IMR-90 (cell line): Measurements from ENCODE around the gene DNAJC13. TPM values are rescaled to one million over a fixed set of nuclear protein-coding genes. Genes with fewer than 3 reads are reported as not detected.

ENCODE experiments used
- ATAC-seq: fragments of 200-7000 bp; cut with Tn5 transposase; 2 replicates; pipeline ENCODE4 v1.9.1; 2020; ENCODE audit warnings: low read depth, mild to moderate bottlenecking, moderate library complexity
- BruUV-seq: library from RNA; stranded (reverse); fragments of 400-500 nt; replicated peaks from 2 replicates; lab custom pipeline; 2021; lab: Mats Ljungman, UMichigan
- CTCF ChIA-PET: fragments of 300-600 bp; formaldehyde crosslinking; extraction: SDS; loops from one replicate; lab custom pipeline; 2021; ENCODE audit warnings: antibody characterized with exemption; lab: Yijun Ruan, JAX
- POLR2A ChIA-PET: fragments of 300-600 bp; sonication (Branson Sonifier 250); formaldehyde crosslinking; loops from one replicate; lab custom pipeline; 2022; ENCODE audit warnings: antibody characterized with exemption; ENCODE audit not compliant: unreplicated experiment; lab: Charles Lee
- DNase-seq: peaks from one replicate; pipeline ENCODE4 v3.0.0; 2013
- H2AFZ ChIP-seq: replicated peaks from 2 replicates; pipeline ENCODE3; 2013; ENCODE audit warnings: low read length, mild to moderate bottlenecking; ENCODE audit not compliant: poor library complexity
- H2AK5ac ChIP-seq: 2 replicates; pipeline ENCODE4 v1.6.1; 2013; ENCODE audit warnings: low read depth, low read length, inconsistent platforms
- H2AK9ac ChIP-seq: replicated peaks from 2 replicates; pipeline ENCODE3; 2013; ENCODE audit warnings: mild to moderate bottlenecking, low read depth, low read length, moderate library complexity; ENCODE audit not compliant: poor library complexity
- H2BK120ac ChIP-seq: 2 replicates; pipeline ENCODE4 v1.6.1; 2013; ENCODE audit warnings: low read depth, low read length, inconsistent platforms
- H2BK15ac ChIP-seq: 3 replicates; pipeline ENCODE4 v1.6.1; 2013; ENCODE audit warnings: low read depth, low read length, inconsistent platforms
- H2BK20ac ChIP-seq: 2 replicates; pipeline ENCODE4 v1.6.1; 2013; ENCODE audit warnings: low read depth, mild to moderate bottlenecking, inconsistent platforms, low read length, moderate library complexity
- H2BK5ac ChIP-seq: 2 replicates; pipeline ENCODE4 v1.6.1; 2013; ENCODE audit warnings: mild to moderate bottlenecking, low read depth, low read length, inconsistent platforms; ENCODE audit not compliant: poor library complexity, severe bottlenecking
- H3K14ac ChIP-seq: replicated peaks from 2 replicates; pipeline ENCODE4 v1.6.1; 2013; ENCODE audit warnings: low read depth, low read length, inconsistent platforms
- H3K18ac ChIP-seq: 2 replicates; pipeline ENCODE4 v1.6.1; 2013; ENCODE audit warnings: low read depth, low read length, control low read depth
- H3K23ac ChIP-seq: 2 replicates; pipeline ENCODE4 v1.6.1; 2013; ENCODE audit warnings: low read depth, low read length, inconsistent platforms
- H3K27ac ChIP-seq: 2 replicates; pipeline ENCODE4 v1.5.1; 2013; ENCODE audit warnings: mild to moderate bottlenecking, control low read depth, low read length; ENCODE audit not compliant: insufficient read depth
- H3K27me3 ChIP-seq: 2 replicates; pipeline ENCODE4 v1.6.1; 2013; ENCODE audit warnings: low read length; ENCODE audit not compliant: control insufficient read depth, insufficient read depth
- H3K36me3 ChIP-seq: 2 replicates; pipeline ENCODE4 v1.6.1; 2013; ENCODE audit warnings: low read length, mixed read lengths; ENCODE audit not compliant: control insufficient read depth, insufficient read depth
- H3K4ac ChIP-seq: 2 replicates; pipeline ENCODE4 v1.6.1; 2013; ENCODE audit warnings: low read depth, low read length, inconsistent platforms
- H3K4me1 ChIP-seq: 2 replicates; pipeline ENCODE4 v1.6.1; 2013; ENCODE audit warnings: low read length, mixed read lengths; ENCODE audit not compliant: control insufficient read depth, insufficient read depth
- H3K4me2 ChIP-seq: 2 replicates; pipeline ENCODE4 v1.6.1; 2013; ENCODE audit warnings: low read depth, mild to moderate bottlenecking, control low read depth, low read length, moderate library complexity
- H3K4me3 ChIP-seq: 2 replicates; pipeline ENCODE4 v1.5.1; 2013; ENCODE audit warnings: low read depth, mild to moderate bottlenecking, control low read depth, low read length, moderate library complexity; ENCODE audit not compliant: insufficient read depth
- H3K56ac ChIP-seq: 2 replicates; pipeline ENCODE4 v1.6.1; 2013; ENCODE audit warnings: low read length, inconsistent platforms; ENCODE audit not compliant: insufficient read depth; ENCODE audit errors: extremely low read depth
- H3K79me1 ChIP-seq, 2 experiments: 2 replicates each; pipeline ENCODE4 v1.6.1; 2013; ENCODE audit warnings: low read length in 2 of 2, inconsistent platforms in 1 of 2, low read depth in 1 of 2
- H3K9ac ChIP-seq: 2 replicates; pipeline ENCODE4 v1.6.1; 2013; ENCODE audit warnings: low read depth, low read length, control low read depth
- H3K9me1 ChIP-seq: 2 replicates; pipeline ENCODE4 v1.6.1; 2013; ENCODE audit warnings: low read length, inconsistent platforms; ENCODE audit not compliant: insufficient read depth
- H3K9me3 ChIP-seq: 2 replicates; pipeline ENCODE4 v1.6.1; 2013; ENCODE audit warnings: low read length; ENCODE audit not compliant: control insufficient read depth, insufficient read depth
- H4K20me1 ChIP-seq: 2 replicates; pipeline ENCODE4 v1.6.1; 2013; ENCODE audit warnings: low read length, inconsistent platforms; ENCODE audit not compliant: insufficient read depth
- H4K5ac ChIP-seq: 2 replicates; pipeline ENCODE4 v1.6.1; 2013; ENCODE audit warnings: mild to moderate bottlenecking, low read depth, low read length, control low read depth
- H4K8ac ChIP-seq, 2 experiments: 2 replicates each; pipeline ENCODE4 v1.6.1; 2013; ENCODE audit warnings: low read depth in 2 of 2, low read length in 2 of 2, control low read depth in 1 of 2, inconsistent platforms in 1 of 2
- H4K91ac ChIP-seq: 2 replicates; pipeline ENCODE4 v1.6.1; 2013; ENCODE audit warnings: low read depth, low read length, inconsistent platforms; ENCODE audit not compliant: insufficient read depth
- BHLHE40 ChIP-seq: fragments of 150-350 bp; IDR thresholded peaks from 2 replicates; pipeline ENCODE4 v1.6.1; 2016; ENCODE audit warnings: mild to moderate bottlenecking, low read depth, low read length
- CEBPB ChIP-seq: IDR thresholded peaks from 2 replicates; pipeline ENCODE4 v1.6.1; 2012; ENCODE audit warnings: low read depth, low read length, improper control_type of control experiment
- CHD1 ChIP-seq: IDR thresholded peaks from 2 replicates; pipeline ENCODE4 v1.6.1; 2012; ENCODE audit warnings: low read depth, low read length, improper control_type of control experiment
- CTCF ChIP-seq: conservative IDR thresholded peaks from 2 replicates; pipeline ENCODE4 v1.5.1; 2012; ENCODE audit warnings: mild to moderate bottlenecking, low read depth, low read length, improper control_type of control experiment
- ELK1 ChIP-seq: fragments of 150-350 bp; IDR thresholded peaks from 2 replicates; pipeline ENCODE4 v1.6.1; 2016; ENCODE audit warnings: low read depth, mild to moderate bottlenecking, low read length, moderate library complexity, borderline replicate concordance
- FOS ChIP-seq: fragments of 150-350 bp; IDR thresholded peaks from 2 replicates; pipeline ENCODE4 v1.6.1; 2016; ENCODE audit warnings: low read depth, low read length
- MAFK ChIP-seq: IDR thresholded peaks from 2 replicates; pipeline ENCODE4 v1.6.1; 2012; ENCODE audit warnings: low read depth, low read length, improper control_type of control experiment
- MAZ ChIP-seq: IDR thresholded peaks from 2 replicates; pipeline ENCODE4 v1.6.1; 2012; ENCODE audit warnings: low read depth, mild to moderate bottlenecking, low read length, improper control_type of control experiment, moderate library complexity, borderline replicate concordance
- MXI1 ChIP-seq: IDR thresholded peaks from 2 replicates; pipeline ENCODE4 v1.6.1; 2012; ENCODE audit warnings: low read depth, mild to moderate bottlenecking, low read length, moderate library complexity, borderline replicate concordance
- NFE2L2 ChIP-seq: fragments of 150-350 bp; IDR thresholded peaks from 2 replicates; pipeline ENCODE4 v1.6.1; 2016; ENCODE audit warnings: low read depth, mild to moderate bottlenecking, low read length
- POLR2A ChIP-seq: IDR thresholded peaks from 2 replicates; pipeline ENCODE4 v1.6.1; 2012; ENCODE audit warnings: mild to moderate bottlenecking, low read depth, low read length
- RAD21 ChIP-seq: IDR thresholded peaks from 2 replicates; pipeline ENCODE4 v1.6.1; 2012; ENCODE audit warnings: low read length, improper control_type of control experiment
- RCOR1 ChIP-seq: IDR thresholded peaks from 2 replicates; pipeline ENCODE4 v1.6.1; 2012; ENCODE audit warnings: mild to moderate bottlenecking, low read length, improper control_type of control experiment; ENCODE audit not compliant: insufficient replicate concordance
- RFX5 ChIP-seq: IDR thresholded peaks from 2 replicates; pipeline ENCODE4 v1.8.0; 2012; ENCODE audit warnings: low read depth, mild to moderate bottlenecking, low read length, moderate library complexity
- SMC3 ChIP-seq: fragments of 150-350 bp; IDR thresholded peaks from 2 replicates; pipeline ENCODE4 v1.6.1; 2016; ENCODE audit warnings: low read depth, mild to moderate bottlenecking, antibody characterized with exemption, low read length, moderate library complexity
- USF2 ChIP-seq: fragments of 150-350 bp; IDR thresholded peaks from 2 replicates; pipeline ENCODE4 v1.6.1; 2017; ENCODE audit warnings: mild to moderate bottlenecking, antibody characterized with exemption, low read length, low read depth
- WGBS, 2 experiments: methylation state at CpG; one replicate each; pipeline versions ENCODE4 v1.1.5 to v1.1.7; 2013; ENCODE audit warnings: missing lambda C conversion rate in 2 of 2; ENCODE audit not compliant: insufficient read length in 1 of 2; ENCODE audit errors: extremely low coverage in 2 of 2; 5-methylcytosine and 5-hydroxymethylcytosine counted together
- dilution Hi-C: fragments of 300-500 bp; cut with HindIII; formaldehyde crosslinking; loops from one replicate; pipeline ENCODE4 v1.14.3; 2018; ENCODE audit warnings: low sequenced_read_pairs; ENCODE audit not compliant: unreplicated experiment
- in situ Hi-C: fragments of 300-500 bp; cut with MboI; formaldehyde crosslinking; loops from 3 replicates; pipeline ENCODE4 v1.14.3; 2019; ENCODE audit warnings: low sequenced_read_pairs, inconsistent platforms, mixed read lengths
- intact Hi-C: fragments of 100-400 bp; cut with micrococcal nuclease; formaldehyde crosslinking; loops from 2 replicates; pipeline ENCODE4 v1.10.0; 2022
- polyA plus RNA-seq, 3 experiments: library from polyadenylated mRNA; depleted of rRNA; stranded (reverse); fragments of >200 nt; gene quantifications; 2 replicates each; pipeline ENCODE4 v1.2.3, GENCODE V29; 2012; ENCODE audit warnings: low replicate concordance in 1 of 3
- total RNA-seq: library from RNA; depleted of rRNA; stranded (reverse); fragments of >200 nt; gene quantifications from 2 replicates; pipeline ENCODE4 v1.2.3, GENCODE V29; 2012

The DNAJC13 gene
- total and polyA plus RNA-seq, 2 of the 4 experiments (the other 2 are of a cell fraction) = 16.4 to 48.6 TPM

DNA sequence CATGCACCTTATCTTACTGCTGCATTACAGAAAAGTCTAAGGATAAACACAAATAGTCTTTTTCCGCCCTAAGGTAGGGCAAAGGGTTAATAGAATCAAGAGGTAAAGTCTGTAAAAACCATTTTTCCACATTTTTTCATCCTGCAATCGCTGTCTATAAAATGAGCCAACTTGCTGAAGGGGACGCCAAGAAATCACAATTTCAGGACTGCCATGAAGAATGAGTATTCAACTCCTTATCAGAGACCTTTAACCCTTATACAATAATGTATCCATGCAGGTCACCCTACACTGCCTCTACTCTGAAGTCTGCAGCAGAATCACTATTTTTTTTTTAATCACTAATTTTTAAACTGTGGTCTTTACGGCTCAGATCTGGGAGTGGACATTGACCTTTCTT lies 1.1 kb upstream of the DNAJC13 start:
- Histone ChIP-seq H2AK5ac (no peak overlapping the region), H2AK9ac (no peak overlapping the region), H3K4me2 (no peak overlapping the region), H3K14ac (no peak overlapping the region), H3K36me3 (no peaks in the 10 kb centered on the region; the same call in 1 of the 2 replicates), H2BK120ac (no peak overlapping the region), H4K5ac (no peak overlapping the region), H3K4me3 (no peak overlapping the region), H4K20me1 (no peaks in the 10 kb centered on the region; the same call in 1 of the 2 replicates), H3K9me1 (0 out of 2 replicates have a peak, but pooled peaks cover 5% of the 10 kb centered on the region), H3K9ac (no peak overlapping the region), H3K23ac (no peak overlapping the region), H2BK15ac (no peak overlapping the region), H2BK20ac (no peak overlapping the region), H2AFZ (no peak overlapping the region), H3K4ac (no peak overlapping the region), H3K18ac (no peak overlapping the region), H3K9me3 (no peaks in the 10 kb centered on the region), H4K91ac (no peak overlapping the region), H3K27me3 (no peaks in the 10 kb centered on the region), H4K8ac (peak overlapping the region; percentile 89 to 92; a peak in 2 of 4 replicates), H2BK5ac (no peak overlapping the region), H3K4me1 (no peaks in the 10 kb centered on the region; the same call in none of the 2 replicates), H3K79me1 (peaks cover 4 to 24% of the 10 kb centered on the region in 2 experiments; a peak in 3 of 4 replicates), H3K27ac (no peak overlapping the region), H3K56ac (no peak overlapping the region)
- ChIA-PET CTCF (no interaction called here), POLR2A (no interaction called here)
- ATAC-seq (no peak), DNase-seq (no peak)
- no peak for TF ChIP-seq CEBPB
- no peak for TF ChIP-seq SMC3
- TF ChIP-seq MAZ = no peak
- no peak for TF ChIP-seq MAFK
- TF ChIP-seq USF2 = no peak
- no peak for TF ChIP-seq MXI1
- no peak for TF ChIP-seq CHD1
- no peak for TF ChIP-seq RCOR1
- TF ChIP-seq FOS = no peak
- TF ChIP-seq NFE2L2 = no peak
- no peak for TF ChIP-seq CTCF
- no peak for TF ChIP-seq RAD21
- no peak for TF ChIP-seq BHLHE40
- TF ChIP-seq RFX5 = no peak
- no peak for TF ChIP-seq ELK1
- no peak for TF ChIP-seq POLR2A
- BruUV-seq = no TSS peak
- intact Hi-C loops (loop anchor here (5.0 kb wide), 2 partner anchors 36 to 66 kb away; no protein-coding TSS in a partner anchor), in situ Hi-C loops (no loop called here), dilution Hi-C loops (no loop called here)
- 52% methylated on average over 3 of the region's 4 CpGs; no CpG with 5 or more reads in 1 of the 2 experiments for WGBS, 2 experiments
